HepG2 (cell line): ENCODE measurements around the gene SEPTIN10. TPM values are rescaled to one million over a fixed set of nuclear protein-coding genes. Genes with fewer than 3 reads are reported as not detected.

Experiments used
- HBP1 ChIP-seq: IDR thresholded peaks from 2 replicates; pipeline ENCODE4 v1.6.1; 2016; ENCODE audit warnings: low read depth, control low read depth
- KLF13 ChIP-seq: sonication (generic); formaldehyde crosslinking; IDR thresholded peaks from 2 replicates; pipeline ENCODE4 v1.4.0; 2020; ENCODE audit warnings: mild to moderate bottlenecking, missing genetic modification reagents
- KMT2A ChIP-seq: sonication (generic); formaldehyde crosslinking; IDR thresholded peaks from 2 replicates; pipeline ENCODE4 v1.4.0; 2020; ENCODE audit warnings: missing genetic modification reagents
- MXD1 ChIP-seq: sonication (generic); formaldehyde crosslinking; IDR thresholded peaks from 2 replicates; pipeline ENCODE4 v1.4.0; 2020; ENCODE audit warnings: mild to moderate bottlenecking, missing genetic modification reagents
- SRF ChIP-seq: IDR thresholded peaks from 2 replicates; pipeline ENCODE4 v1.6.1; 2011; ENCODE audit warnings: mild to moderate bottlenecking, low read depth, low read length, moderate library complexity
- STAT6 ChIP-seq: sonication (generic); formaldehyde crosslinking; IDR thresholded peaks from 2 replicates; pipeline ENCODE4 v1.4.0; 2020; ENCODE audit warnings: missing genetic modification reagents, mild to moderate bottlenecking, borderline replicate concordance
- ZFP36 ChIP-seq: fragments of 150-350 bp; IDR thresholded peaks from 2 replicates; pipeline ENCODE4 v1.6.1; 2018; ENCODE audit warnings: borderline replicate concordance, low read length, low read depth; ENCODE audit not compliant: partially characterized antibody
- ZNF570 ChIP-seq: sonication (generic); formaldehyde crosslinking; IDR thresholded peaks from 2 replicates; pipeline ENCODE4 v1.4.0; 2020; ENCODE audit warnings: mild to moderate bottlenecking, missing genetic modification reagents, borderline replicate concordance
- polyA plus RNA-seq, 8 experiments: library from polyadenylated mRNA; depleted of rRNA in 3 of 8; stranded (reverse) in 7 of 8; unstranded in 1 of 8; fragments of >200 nt; fragmentation: Illumina TruSeq in 4 of 8; extraction: Trizol in 4 of 8; gene quantifications; 2 replicates each; pipeline versions ENCODE4 v1.2.1 to v1.2.3, GENCODE V29; 2011 to 2016; ENCODE audit warnings: low read depth in 4 of 8, missing spikeins in 1 of 8, mixed read lengths in 1 of 8; ENCODE audit not compliant: insufficient read depth in 1 of 8
- total RNA-seq, 5 experiments: library from RNA; depleted of rRNA; stranded (reverse); fragments of >200 nt; fragmentation: Illumina TruSeq; extraction: Trizol; gene quantifications; 2 replicates each; pipeline ENCODE4 v1.2.3, GENCODE V29; 2016; ENCODE audit warnings: low read depth in 1 of 5
- TF ChIP-seq, protein P1 (sequence below): sonication (generic); formaldehyde crosslinking; conservative IDR thresholded peaks from 2 replicates; pipeline ENCODE4 v1.4.0; 2020; ENCODE audit warnings: missing genetic modification reagents
- TF ChIP-seq, protein P2 (sequence below): sonication (generic); formaldehyde crosslinking; IDR thresholded peaks from 2 replicates; pipeline ENCODE4 v1.4.0; 2020; ENCODE audit warnings: missing genetic modification reagents

Gene SEPTIN10
- total and polyA plus RNA-seq, 2 of the 13 experiments (the other 11 are each of a cell fraction or from before 2014, with no cell fraction given): 45.8 to 67.5 TPM

DNA sequence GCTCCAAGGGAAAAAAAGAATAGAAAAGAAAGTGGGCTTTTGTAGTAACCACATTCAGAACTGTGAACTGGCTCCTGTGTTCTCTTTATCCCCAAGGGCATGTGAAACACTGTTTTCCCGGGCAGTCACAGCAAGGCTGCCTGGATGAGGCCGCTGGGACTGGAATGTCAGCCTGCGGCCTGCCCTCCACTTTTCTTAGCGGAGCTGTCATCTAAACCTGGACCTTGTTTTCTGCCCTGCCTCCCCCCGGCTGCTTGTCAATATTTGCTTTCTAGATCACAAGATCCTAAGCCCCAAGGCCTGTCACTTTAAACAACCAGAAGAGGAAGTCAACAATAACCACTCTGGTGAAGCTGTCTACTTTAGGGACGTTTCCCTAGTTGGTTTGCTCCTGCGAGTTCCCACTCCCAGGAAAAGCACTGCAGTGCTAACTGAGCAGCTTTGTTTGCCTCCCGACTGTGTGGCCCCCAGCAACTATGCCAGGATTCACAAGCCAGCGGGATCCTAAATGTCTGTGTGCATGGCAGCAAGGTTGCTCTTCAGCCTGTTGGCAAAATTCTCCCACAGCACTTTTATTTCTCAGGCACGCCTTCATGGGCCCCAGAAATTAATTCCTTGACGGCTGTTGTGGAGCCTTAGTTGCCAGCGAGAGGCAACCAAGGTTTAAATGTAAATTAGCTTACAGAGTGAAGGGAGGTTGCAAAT is 31.0 kb upstream of the SEPTIN10 start (continued):
- TF ChIP-seq, protein P1, sequence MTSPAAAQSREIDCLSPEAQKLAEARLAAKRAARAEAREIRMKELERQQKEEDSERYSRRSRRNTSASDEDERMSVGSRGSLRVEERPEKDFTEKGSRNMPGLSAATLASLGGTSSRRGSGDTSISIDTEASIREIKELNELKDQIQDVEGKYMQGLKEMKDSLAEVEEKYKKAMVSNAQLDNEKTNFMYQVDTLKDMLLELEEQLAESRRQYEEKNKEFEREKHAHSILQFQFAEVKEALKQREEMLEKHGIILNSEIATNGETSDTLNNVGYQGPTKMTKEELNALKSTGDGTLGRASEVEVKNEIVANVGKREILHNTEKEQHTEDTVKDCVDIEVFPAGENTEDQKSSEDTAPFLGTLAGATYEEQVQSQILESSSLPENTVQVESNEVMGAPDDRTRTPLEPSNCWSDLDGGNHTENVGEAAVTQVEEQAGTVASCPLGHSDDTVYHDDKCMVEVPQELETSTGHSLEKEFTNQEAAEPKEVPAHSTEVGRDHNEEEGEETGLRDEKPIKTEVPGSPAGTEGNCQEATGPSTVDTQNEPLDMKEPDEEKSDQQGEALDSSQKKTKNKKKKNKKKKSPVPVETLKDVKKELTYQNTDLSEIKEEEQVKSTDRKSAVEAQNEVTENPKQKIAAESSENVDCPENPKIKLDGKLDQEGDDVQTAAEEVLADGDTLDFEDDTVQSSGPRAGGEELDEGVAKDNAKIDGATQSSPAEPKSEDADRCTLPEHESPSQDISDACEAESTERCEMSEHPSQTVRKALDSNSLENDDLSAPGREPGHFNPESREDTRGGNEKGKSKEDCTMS (CRISPR knock-in tag): peak; percentile 77; the same call in 1 of the 2 replicates
- no peak; the same call in 1 of the 2 replicates for TF ChIP-seq HBP1 (CRISPR knock-in tag)
- TF ChIP-seq KLF13 (CRISPR knock-in tag): no peak
- peak; percentile 98 for TF ChIP-seq STAT6 (CRISPR knock-in tag)
- TF ChIP-seq, protein P2, sequence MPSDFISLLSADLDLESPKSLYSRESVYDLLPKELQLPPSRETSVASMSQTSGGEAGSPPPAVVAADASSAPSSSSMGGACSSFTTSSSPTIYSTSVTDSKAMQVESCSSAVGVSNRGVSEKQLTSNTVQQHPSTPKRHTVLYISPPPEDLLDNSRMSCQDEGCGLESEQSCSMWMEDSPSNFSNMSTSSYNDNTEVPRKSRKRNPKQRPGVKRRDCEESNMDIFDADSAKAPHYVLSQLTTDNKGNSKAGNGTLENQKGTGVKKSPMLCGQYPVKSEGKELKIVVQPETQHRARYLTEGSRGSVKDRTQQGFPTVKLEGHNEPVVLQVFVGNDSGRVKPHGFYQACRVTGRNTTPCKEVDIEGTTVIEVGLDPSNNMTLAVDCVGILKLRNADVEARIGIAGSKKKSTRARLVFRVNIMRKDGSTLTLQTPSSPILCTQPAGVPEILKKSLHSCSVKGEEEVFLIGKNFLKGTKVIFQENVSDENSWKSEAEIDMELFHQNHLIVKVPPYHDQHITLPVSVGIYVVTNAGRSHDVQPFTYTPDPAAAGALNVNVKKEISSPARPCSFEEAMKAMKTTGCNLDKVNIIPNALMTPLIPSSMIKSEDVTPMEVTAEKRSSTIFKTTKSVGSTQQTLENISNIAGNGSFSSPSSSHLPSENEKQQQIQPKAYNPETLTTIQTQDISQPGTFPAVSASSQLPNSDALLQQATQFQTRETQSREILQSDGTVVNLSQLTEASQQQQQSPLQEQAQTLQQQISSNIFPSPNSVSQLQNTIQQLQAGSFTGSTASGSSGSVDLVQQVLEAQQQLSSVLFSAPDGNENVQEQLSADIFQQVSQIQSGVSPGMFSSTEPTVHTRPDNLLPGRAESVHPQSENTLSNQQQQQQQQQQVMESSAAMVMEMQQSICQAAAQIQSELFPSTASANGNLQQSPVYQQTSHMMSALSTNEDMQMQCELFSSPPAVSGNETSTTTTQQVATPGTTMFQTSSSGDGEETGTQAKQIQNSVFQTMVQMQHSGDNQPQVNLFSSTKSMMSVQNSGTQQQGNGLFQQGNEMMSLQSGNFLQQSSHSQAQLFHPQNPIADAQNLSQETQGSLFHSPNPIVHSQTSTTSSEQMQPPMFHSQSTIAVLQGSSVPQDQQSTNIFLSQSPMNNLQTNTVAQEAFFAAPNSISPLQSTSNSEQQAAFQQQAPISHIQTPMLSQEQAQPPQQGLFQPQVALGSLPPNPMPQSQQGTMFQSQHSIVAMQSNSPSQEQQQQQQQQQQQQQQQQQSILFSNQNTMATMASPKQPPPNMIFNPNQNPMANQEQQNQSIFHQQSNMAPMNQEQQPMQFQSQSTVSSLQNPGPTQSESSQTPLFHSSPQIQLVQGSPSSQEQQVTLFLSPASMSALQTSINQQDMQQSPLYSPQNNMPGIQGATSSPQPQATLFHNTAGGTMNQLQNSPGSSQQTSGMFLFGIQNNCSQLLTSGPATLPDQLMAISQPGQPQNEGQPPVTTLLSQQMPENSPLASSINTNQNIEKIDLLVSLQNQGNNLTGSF (CRISPR knock-in tag): 0 out of 2 replicates have a peak, but pooled peaks have one; percentile 61
- TF ChIP-seq KMT2A: peak; percentile 79; the same call in 1 of the 2 replicates
- peak; percentile 38; the same call in 1 of the 2 replicates for TF ChIP-seq SRF
- peak; percentile 37; the same call in 1 of the 2 replicates for TF ChIP-seq MXD1
- peak; percentile 95; the same call in 1 of the 2 replicates for TF ChIP-seq ZNF570 (CRISPR knock-in tag)
- TF ChIP-seq ZFP36: no peak
